Epithelial cell of esophagus (primary cell): ENCODE data around the gene PCARE.
A peak's percentile ranks its signal among the peaks of the same experiment; 100 is the strongest.

Source experiments
- DNase-seq: peaks from one replicate; pipeline ENCODE4 v3.0.0; 2010; ENCODE audit warnings: low read depth
- H3K4me3 ChIP-seq: 2 replicates; pipeline ENCODE4 v1.5.1; 2011; ENCODE audit warnings: mild to moderate bottlenecking, low read length, control low read depth
- TF ChIP-seq, protein P1 (sequence below): IDR thresholded peaks from 2 replicates; pipeline ENCODE4 v1.5.1; 2011; ENCODE audit warnings: low read depth, mild to moderate bottlenecking, low read length, control low read depth, inconsistent platforms; ENCODE audit not compliant: insufficient read depth; ENCODE audit errors: missing control alignments

PCARE gene

DNA sequence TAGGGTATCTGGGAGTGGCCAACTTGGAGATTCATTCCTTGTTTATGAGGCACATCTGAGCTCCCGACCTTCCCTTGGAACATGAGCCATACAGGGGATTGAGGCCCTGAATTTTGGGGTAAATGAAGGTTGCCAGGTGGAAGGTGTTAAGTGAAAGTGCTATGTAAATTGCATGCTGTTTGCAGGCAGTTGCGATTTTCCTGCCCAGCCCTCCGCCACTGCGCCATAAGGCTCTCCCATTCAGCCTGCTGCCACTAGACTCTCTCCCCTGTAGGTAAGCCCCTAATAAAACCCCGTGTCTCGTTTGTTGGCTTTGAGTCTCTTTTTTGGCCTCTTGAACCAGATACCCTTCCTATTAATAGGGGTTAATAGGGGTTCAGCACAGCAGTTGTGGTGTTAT is 33.8 kb downstream of the PCARE start:
- TF ChIP-seq, protein P1, sequence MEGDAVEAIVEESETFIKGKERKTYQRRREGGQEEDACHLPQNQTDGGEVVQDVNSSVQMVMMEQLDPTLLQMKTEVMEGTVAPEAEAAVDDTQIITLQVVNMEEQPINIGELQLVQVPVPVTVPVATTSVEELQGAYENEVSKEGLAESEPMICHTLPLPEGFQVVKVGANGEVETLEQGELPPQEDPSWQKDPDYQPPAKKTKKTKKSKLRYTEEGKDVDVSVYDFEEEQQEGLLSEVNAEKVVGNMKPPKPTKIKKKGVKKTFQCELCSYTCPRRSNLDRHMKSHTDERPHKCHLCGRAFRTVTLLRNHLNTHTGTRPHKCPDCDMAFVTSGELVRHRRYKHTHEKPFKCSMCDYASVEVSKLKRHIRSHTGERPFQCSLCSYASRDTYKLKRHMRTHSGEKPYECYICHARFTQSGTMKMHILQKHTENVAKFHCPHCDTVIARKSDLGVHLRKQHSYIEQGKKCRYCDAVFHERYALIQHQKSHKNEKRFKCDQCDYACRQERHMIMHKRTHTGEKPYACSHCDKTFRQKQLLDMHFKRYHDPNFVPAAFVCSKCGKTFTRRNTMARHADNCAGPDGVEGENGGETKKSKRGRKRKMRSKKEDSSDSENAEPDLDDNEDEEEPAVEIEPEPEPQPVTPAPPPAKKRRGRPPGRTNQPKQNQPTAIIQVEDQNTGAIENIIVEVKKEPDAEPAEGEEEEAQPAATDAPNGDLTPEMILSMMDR = no peak
- no peak for DNase-seq
- H3K4me3 ChIP-seq = no peak overlapping the region

DNA sequence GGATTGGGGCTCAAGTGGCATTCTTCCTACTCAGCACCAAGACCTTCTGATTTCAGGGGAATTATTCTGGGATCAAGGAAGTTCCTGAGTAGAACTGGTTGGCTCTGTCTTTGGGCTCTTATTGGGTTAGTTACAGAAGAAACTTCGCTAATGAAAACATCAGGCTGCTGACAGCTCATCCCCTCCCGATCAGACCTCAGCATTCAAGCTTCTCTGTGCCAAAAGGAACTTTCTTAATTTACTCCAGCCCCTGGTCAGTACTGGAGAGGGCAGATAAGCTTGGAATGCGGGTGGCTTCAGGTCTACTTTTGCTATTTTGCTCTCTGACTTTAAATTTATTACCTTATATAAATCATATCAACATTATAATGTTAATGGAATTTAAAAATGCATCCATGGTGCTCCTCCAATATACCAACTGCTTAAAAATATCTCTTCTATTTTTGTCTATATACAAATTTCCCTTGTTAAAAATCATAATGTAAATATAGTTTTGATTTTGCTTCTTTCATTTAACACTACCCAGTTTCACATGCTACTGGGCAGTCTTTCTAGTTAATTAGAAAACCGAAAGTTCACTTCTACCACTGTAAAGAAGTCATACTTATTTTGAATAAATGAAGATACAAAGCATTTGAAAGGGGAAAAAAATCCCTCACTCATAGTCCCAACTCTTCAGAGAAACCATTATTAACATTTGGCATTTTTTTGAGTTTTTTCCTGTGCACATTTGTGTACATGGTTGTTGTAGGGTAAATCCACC is 34.4 kb downstream of the PCARE start:
- no peak overlapping the region for H3K4me3 ChIP-seq
- no peak for DNase-seq
- TF ChIP-seq, protein P1 = no peak

DNA sequence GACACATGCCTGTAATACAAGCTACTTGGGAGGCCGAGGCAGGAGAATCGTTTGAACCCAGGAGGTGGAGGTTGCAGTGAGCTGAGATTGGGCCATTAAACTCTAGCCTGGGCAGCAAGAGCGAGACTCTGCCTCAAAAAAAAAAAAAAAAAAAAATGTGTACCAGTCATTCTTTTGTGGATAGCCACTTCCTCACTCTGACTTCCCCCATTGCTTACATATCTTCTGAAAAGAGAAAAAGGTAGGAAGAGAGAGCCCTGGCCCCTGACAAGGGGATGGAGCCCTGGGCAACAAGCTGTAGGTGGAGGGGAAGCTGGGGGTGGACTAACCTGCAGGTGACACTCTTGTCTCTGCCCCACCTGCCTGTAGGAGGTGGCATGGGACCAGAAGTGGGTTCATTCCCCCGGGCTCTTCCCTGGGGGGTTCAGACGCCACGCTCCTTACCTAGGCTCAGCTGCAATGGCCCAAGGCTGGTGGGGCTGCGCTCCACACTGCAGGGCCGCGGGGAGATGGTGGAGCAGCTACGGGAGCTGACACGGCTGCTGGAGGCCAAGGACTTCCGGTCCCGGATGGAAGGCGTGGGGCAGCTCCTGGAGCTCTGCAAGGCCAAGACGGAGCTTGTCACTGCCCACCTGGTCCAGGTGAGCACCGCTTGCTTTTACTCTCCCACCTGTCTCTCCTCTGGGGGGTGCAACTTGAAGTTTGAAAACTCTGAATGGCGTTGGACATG is 39.1 kb downstream of the PCARE start:
- no peak overlapping the region for H3K4me3 ChIP-seq
- no peak for DNase-seq
- TF ChIP-seq, protein P1 = no peak

DNA sequence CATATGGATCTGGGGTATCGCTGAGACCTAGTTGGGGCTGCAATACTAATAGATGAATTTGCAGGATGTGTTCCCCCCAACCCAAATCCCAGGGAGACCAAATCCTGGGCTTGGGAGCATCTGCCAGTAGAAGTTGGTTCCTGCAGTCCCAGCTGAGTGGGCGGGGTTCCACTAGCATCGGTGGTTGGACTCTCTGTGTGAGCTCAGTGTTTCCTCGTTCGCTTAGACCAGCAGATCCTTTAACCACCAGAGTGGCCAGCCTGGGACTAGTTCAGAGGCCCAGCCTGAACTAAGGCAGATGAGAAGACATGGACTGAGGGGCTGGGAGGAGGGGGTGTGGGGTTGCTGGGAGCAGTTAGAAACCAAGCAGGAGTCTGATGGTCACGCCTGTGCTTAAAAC is 40.7 kb downstream of the PCARE start:
- TF ChIP-seq, protein P1 = no peak
- no peak for DNase-seq
- no peak overlapping the region for H3K4me3 ChIP-seq

DNA sequence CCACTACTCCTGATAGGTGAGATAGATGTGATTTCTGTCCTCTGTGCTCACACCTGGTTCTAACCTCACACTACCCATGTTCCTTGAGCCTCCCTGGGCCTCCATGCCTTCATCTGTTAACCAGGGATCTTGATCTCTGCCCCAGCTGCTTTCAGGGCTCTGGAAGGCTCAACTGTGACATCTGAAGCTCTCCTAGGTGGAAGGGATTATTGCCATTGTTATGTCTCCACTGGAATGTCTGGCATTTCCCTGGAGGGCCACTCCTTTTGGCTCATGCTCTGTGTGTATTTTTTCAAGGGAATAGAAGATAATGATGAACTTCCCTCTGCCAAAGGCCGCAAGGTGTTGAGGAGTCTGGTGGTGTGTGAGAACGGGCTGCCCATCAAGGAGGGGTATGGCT is 41.2 kb downstream of the PCARE start:
- TF ChIP-seq, protein P1 = no peak

DNA sequence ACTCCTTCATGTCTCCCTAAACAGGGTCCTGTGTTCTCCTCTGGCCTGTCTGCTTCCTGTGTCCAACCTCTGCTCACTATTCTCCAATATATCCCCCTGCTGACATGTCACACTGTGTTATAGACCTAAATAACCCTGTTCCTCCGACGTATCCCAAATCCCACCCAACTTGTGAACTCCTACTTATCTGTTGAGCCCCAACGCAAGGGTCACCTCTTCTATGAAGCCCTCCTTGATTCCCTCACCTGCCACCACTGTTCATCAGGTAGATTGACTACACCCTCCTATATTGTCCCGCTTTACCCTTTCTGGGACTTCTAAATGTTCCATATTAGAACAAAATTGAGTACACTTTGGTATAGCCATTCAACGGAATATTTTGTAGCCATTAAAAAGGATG is 42.1 kb downstream of the PCARE start:
- TF ChIP-seq, protein P1 = no peak
- no peak overlapping the region for H3K4me3 ChIP-seq
- no peak for DNase-seq

More for the DNA sequence above, 41.2 kb downstream of the PCARE start:
- no peak overlapping the region for H3K4me3 ChIP-seq
- DNase-seq = peak; percentile 55
